Measurements from ENCODE around the gene AFF3. TPM values are rescaled to one million over a fixed set of nuclear protein-coding genes. Genes with fewer than 3 reads are reported as not detected.
"Not testable (repeated sequence)": the region's sequence is repeated elsewhere in the genome, so short reads cannot be mapped to it uniquely, and the experiment has no call there.

Gene AFF3
- total RNA-seq, 6 experiments from 2014 or later = 1.3 to 7.3 (median 6.4) TPM

GRCh38 chr2:99776906-99777646, 365.3 kb downstream of the AFF3 start:
- no peaks in the 10 kb centered on the region for H3K9me3 ChIP-seq
- DNase-seq (no peak), ATAC-seq (no peak)
- H3K27me3 ChIP-seq = no peaks in the 10 kb centered on the region
- H3K4me1 ChIP-seq = no peaks in the 10 kb centered on the region
- no peak overlapping the region for H3K27ac ChIP-seq
- TF ChIP-seq CTCF (IDR thresholded peaks at IDR 0.05) (no peak), POLR2A (IDR thresholded peaks at IDR 0.05) (no peak)
- no peaks in the 10 kb centered on the region for H3K36me3 ChIP-seq
- intact Hi-C loops (cut with DNase I) = no loop called here
- no peak overlapping the region for H3K4me3 ChIP-seq
- 74% methylated on average over 7 of the region's 8 CpGs for WGBS (ENCODE audit: insufficient coverage, low coverage, low lambda C conversion rate, missing lambda C conversion rate)

GRCh38 chr2:99776206-99776905, 366.0 kb downstream of the AFF3 start:
- ATAC-seq = no peak
- intact Hi-C loops (cut with DNase I) = no loop called here
- WGBS (ENCODE audit: insufficient coverage, low coverage, low lambda C conversion rate, missing lambda C conversion rate) = 74% methylated on average over 3 of the region's 3 CpGs

GRCh38 chr2:99775585-99775984, 366.8 kb downstream of the AFF3 start:
- no peaks in the 10 kb centered on the region for H3K27me3 ChIP-seq
- intact Hi-C loops (cut with DNase I) = no loop called here
- H3K4me1 ChIP-seq = no peaks in the 10 kb centered on the region
- H3K27ac ChIP-seq = no peak overlapping the region
- no peaks in the 10 kb centered on the region for H3K36me3 ChIP-seq
- H3K9me3 ChIP-seq = no peaks in the 10 kb centered on the region
- no peak overlapping the region for H3K4me3 ChIP-seq
- WGBS (ENCODE audit: insufficient coverage, low coverage, low lambda C conversion rate, missing lambda C conversion rate) = 85% methylated on average over 4 of the region's 4 CpGs
- TF ChIP-seq CTCF (IDR thresholded peaks at IDR 0.05) = no peak
- no peak for TF ChIP-seq POLR2A (IDR thresholded peaks at IDR 0.05)
- DNase-seq = no peak
- no peak for ATAC-seq

More at GRCh38 chr2:99776206-99776905, 366.0 kb downstream of the AFF3 start:
- H3K9me3 ChIP-seq = no peaks in the 10 kb centered on the region
- H3K4me1 ChIP-seq = no peaks in the 10 kb centered on the region
- H3K4me3 ChIP-seq = no peak overlapping the region
- no peaks in the 10 kb centered on the region for H3K36me3 ChIP-seq
- H3K27me3 ChIP-seq = no peaks in the 10 kb centered on the region
- H3K27ac ChIP-seq = no peak overlapping the region
- no peak for TF ChIP-seq POLR2A (IDR thresholded peaks at IDR 0.05)
- no peak for TF ChIP-seq CTCF (IDR thresholded peaks at IDR 0.05)
- DNase-seq = no peak

- H3K9me3 ChIP-seq; H3K27ac ChIP-seq; ATAC-seq; DNase-seq; intact Hi-C loops (cut with DNase I); H3K27me3 ChIP-seq; H3K4me1 ChIP-seq; H3K4me3 ChIP-seq; H3K36me3 ChIP-seq: not testable (repeated sequence)
- 80% methylated on average over 1 of the region's 1 CpG for WGBS (ENCODE audit: insufficient coverage, low coverage, low lambda C conversion rate, missing lambda C conversion rate)
Measured at GRCh38 chr2:99773642-99774041, 368.7 kb downstream of the AFF3 start.

All from right lobe of liver (tissue), 6 donors.